Measurements from ENCODE around the gene TTF2.

Gene TTF2

DNA sequence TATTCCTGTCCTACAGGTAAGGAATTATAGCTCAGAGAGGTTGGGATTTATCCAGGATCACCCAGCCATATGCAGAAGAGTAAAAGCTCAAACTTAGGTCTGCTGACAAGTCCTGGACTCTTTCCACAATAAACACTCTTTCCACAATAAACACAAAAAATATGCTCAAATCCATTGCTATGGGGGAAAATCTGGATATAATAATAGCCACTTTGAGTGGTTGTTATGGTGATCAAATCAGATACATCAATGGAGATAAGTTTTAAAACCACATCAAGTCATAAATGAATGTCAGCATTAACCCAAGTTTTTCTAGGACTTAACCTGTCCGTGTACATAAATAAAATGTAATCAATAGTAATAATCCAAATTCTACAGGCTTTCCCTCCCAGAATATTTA lies 22.3 kb upstream of the TTF2 start:
- CTCF ChIA-PET = interaction anchor here (0.8 to 1.7 kb wide), 4 partner anchors 10 to 301 kb away, joined by 3 to 5 read pairs (median 4); no protein-coding TSS in a partner anchor
- POLR2A ChIA-PET = no interaction called here
- TF ChIP-seq, protein P1, sequence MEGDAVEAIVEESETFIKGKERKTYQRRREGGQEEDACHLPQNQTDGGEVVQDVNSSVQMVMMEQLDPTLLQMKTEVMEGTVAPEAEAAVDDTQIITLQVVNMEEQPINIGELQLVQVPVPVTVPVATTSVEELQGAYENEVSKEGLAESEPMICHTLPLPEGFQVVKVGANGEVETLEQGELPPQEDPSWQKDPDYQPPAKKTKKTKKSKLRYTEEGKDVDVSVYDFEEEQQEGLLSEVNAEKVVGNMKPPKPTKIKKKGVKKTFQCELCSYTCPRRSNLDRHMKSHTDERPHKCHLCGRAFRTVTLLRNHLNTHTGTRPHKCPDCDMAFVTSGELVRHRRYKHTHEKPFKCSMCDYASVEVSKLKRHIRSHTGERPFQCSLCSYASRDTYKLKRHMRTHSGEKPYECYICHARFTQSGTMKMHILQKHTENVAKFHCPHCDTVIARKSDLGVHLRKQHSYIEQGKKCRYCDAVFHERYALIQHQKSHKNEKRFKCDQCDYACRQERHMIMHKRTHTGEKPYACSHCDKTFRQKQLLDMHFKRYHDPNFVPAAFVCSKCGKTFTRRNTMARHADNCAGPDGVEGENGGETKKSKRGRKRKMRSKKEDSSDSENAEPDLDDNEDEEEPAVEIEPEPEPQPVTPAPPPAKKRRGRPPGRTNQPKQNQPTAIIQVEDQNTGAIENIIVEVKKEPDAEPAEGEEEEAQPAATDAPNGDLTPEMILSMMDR (IDR thresholded peaks at IDR 0.05; ENCODE audit: control extremely low read depth, extremely low read depth, low read depth, missing control alignments) = no peak

DNA sequence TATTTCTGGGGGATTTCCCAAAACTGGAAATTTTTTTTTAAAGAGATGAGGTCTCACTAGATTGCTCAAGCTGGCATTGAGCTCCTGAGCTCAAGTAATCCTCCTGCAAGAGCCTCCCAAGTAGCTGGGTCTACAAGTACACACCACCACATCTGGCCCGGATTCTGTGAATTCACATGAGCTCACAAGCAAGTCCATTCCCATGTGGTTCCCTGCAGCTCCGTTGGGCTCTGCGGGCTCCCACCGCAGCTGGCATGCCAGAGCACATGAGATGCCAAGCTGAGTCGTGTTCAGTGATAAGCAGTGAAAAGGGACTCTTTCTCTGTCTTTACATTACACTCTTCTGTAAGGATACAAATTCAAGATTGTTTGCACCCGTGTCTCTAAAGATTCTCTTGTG lies 21.9 kb upstream of the TTF2 start:
- POLR2A ChIA-PET = no interaction called here
- DNase-seq (ENCODE audit: extremely low spot score) = no peak
- TF ChIP-seq, protein P1 (IDR thresholded peaks at IDR 0.05; ENCODE audit: control extremely low read depth, extremely low read depth, low read depth, missing control alignments) = no peak
- CTCF ChIA-PET = interaction anchor here (0.8 to 1.7 kb wide), 4 partner anchors 10 to 301 kb away, joined by 3 to 5 read pairs (median 4); no protein-coding TSS in a partner anchor

More for the DNA sequence above, 22.3 kb upstream of the TTF2 start:
- DNase-seq (ENCODE audit: extremely low spot score) = no peak

DNA sequence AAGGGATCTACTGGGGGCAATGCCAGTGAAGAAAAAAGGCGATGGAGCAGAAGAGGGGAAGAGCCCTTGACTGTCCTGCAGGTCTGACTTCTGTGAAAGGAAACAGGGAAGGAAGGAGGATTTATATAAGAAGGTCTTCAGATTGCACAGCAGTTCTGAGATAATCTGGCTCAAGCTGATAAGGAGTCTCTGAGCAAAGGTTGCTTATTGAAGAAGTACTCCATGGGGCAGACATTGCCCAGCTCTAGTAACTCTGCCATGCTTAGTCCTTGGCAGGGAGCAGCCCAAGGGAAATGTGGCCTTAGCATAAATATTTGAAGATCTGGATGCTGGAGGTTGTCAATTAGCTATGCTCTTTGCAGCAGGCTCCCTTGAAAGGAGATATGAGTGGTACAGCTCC lies 15.9 kb upstream of the TTF2 start:
- TF ChIP-seq, protein P1 (IDR thresholded peaks at IDR 0.05; ENCODE audit: control extremely low read depth, extremely low read depth, low read depth, missing control alignments) = no peak
- ChIA-PET CTCF (interaction anchor here (1.0 to 1.4 kb wide), 3 partner anchors 18 to 320 kb away, joined by 3 to 4 read pairs (median 3); no protein-coding TSS in a partner anchor), POLR2A (no interaction called here)
- no peak for DNase-seq (ENCODE audit: extremely low spot score)

DNA sequence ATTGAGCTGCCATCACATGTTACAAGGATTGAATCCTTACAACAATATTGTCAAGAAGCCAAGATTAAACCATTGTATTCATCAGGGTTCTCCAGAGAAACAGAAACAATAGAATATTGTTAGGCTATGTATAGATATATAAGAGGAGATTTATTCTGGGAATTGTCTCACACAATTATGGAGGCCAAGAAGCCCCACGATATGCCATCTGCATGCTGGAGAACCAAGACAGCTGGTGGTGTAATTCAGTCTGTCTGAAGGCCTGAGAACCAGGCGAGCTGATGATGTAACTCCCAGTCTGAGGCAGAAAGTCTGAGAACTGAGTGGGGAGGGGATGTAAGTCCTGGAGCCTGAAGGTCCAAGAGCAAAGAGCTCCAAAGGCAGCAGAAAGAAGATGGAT lies 14.5 kb upstream of the TTF2 start:
- TF ChIP-seq, protein P1 (IDR thresholded peaks at IDR 0.05; ENCODE audit: control extremely low read depth, extremely low read depth, low read depth, missing control alignments) = no peak
- ChIA-PET CTCF (interaction anchor here (0.7 to 1.2 kb wide), 4 partner anchors 10 to 477 kb away, joined by 3 read pairs; no protein-coding TSS in a partner anchor), POLR2A (no interaction called here)
- no peak for DNase-seq (ENCODE audit: extremely low spot score)

DNA sequence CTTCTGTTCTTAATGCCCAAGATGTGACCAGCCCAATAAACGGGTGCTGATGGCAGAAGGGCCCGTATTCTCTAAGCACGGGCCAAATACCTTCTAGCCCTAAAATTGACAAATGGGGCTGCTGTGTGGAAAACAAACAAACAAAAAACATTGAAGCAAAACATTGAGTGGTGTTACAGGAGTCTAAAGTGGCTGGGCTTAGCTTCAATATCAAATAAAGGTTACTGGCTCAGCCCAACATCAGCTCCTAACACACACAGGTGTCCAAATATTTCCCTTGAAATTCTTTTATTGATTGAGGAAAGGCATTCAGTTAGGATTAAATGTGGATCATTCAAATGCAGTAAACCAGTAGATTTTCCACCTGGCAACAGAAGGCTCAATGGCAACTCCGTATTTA lies 13.3 kb upstream of the TTF2 start:
- ChIA-PET POLR2A (no interaction called here), CTCF (interaction anchor here (1.1 to 1.3 kb wide), 2 partner anchors 170 to 489 kb away, joined by 3 read pairs; no protein-coding TSS in a partner anchor)
- TF ChIP-seq, protein P1 (IDR thresholded peaks at IDR 0.05; ENCODE audit: control extremely low read depth, extremely low read depth, low read depth, missing control alignments) = no peak
- DNase-seq (ENCODE audit: extremely low spot score) = no peak

DNA sequence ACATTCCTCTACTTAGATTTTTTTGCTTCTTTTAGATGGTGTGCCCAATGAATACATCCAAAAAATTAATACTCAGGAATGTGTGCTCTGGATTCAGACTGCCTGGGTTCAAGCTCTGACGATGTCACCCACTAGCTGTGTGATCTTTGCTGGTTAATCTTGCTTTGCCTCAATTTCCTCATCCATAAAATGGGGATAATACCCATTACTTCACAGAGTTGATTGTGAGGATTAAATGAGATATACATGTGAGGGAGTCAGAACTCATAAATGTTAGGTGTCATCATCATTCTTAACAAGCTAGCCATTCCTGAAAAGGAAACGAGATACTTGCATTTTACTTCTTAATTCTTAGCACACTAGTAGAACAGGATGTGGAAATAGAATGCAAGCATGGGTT lies 12.9 kb upstream of the TTF2 start:
- ChIA-PET POLR2A (no interaction called here), CTCF (interaction anchor here (1.1 to 1.3 kb wide), 2 partner anchors 170 to 488 kb away, joined by 3 read pairs; no protein-coding TSS in a partner anchor)
- no peak for DNase-seq (ENCODE audit: extremely low spot score)
- TF ChIP-seq, protein P1 (IDR thresholded peaks at IDR 0.05; ENCODE audit: control extremely low read depth, extremely low read depth, low read depth, missing control alignments) = no peak

All from GM10248 (cell line).